GM18526 (cell line): ENCODE measurements around the gene SCN4A.
"Not testable (repeated sequence)": the region's sequence is repeated elsewhere in the genome, so short reads cannot be mapped to it uniquely, and the experiment has no call there.

Source experiments
- POLR2A ChIP-seq: IDR thresholded peaks from 3 replicates; pipeline ENCODE4 v1.6.1; 2011; ENCODE audit not compliant: insufficient read length; ENCODE audit errors: extremely low read depth

Gene SCN4A

DNA sequence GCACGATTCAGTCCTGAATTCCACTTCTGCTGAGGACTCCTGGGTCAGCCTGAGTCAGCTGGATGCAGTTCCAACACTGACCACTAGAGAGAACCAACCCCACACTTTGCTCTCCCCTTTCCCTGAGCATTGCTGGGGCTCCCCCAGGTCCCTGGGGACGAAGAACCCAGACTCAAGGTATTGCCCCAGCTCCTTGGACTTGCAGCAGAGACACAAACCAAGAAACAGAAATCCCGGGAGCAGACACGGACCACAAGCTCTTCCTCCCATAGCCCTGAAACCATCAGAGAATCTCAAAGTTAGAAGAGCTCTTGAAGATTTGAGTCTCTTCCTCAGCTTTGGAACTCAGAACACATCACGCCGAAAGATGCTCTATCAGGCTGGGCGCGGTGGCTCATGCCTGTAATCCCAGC, 53.4 kb downstream of the SCN4A start:
- no peak for TF ChIP-seq POLR2A

DNA sequence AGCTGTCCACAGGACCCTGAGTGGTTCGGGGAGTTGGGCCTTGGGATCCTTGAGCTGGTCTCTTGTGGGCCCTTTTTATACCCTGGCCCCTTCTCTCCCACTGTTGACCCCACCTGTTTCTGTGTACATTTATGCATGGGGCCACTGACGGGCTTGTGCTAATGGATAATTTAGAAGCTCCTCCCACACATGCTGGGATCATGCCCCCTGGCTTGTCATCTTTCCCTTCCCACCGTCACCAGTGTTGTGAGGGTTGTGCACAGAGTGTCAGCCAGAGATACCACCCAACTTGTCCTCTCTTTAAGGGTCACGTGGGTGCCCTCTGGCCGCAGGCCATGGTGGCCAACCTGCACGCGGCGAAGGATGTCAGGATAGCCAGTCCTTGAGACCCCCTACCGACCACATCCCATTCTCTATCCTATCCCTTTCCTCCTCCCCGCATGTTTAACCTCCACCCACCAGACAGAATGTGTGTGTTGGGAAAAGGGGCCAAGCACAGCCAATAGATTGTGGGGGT, 53.9 kb downstream of the SCN4A start, which contains the start of gene GH1:
GH1 (minus strand) TSS at position 51 of the 517 bp plus-strand sequence. CDS start 63 bp downstream, outside the sequence.
- not testable (repeated sequence) for TF ChIP-seq POLR2A

DNA sequence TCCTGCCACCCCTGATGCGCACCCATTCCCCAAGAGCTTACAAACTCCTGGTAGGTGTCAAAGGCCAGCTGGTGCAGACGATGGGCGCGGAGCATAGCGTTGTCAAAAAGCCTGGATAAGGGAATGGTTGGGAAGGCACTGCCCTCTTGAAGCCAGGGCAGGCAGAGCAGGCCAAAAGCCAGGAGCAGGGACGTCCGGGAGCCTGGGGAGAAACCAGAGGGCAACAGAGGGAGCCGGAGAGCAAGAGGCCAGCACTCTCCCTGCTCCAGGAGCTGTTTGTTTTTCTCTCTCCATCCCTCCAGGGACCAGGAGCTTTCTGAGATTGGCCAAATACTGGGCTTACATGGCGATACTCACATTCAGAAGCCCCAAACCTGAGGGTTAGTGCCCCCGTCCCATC, 54.4 kb downstream of the SCN4A start:
- no peak for TF ChIP-seq POLR2A

DNA sequence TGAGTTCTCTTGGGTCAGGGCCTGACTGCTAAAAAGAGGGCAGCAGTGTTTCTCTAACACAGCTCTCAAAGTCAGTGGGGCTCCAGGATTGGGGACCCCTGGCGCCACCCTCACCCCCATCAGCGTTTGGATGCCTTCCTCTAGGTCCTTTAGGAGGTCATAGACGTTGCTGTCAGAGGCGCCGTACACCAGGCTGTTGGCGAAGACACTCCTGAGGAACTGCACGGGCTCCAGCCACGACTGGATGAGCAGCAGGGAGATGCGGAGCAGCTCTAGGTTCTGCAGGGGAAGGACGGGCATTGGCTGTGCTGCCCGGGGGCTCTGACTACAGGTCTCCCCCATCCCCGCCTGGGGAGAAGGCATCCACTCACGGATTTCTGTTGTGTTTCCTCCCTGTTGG, 55.1 kb downstream of the SCN4A start:
- no peak for TF ChIP-seq POLR2A

DNA sequence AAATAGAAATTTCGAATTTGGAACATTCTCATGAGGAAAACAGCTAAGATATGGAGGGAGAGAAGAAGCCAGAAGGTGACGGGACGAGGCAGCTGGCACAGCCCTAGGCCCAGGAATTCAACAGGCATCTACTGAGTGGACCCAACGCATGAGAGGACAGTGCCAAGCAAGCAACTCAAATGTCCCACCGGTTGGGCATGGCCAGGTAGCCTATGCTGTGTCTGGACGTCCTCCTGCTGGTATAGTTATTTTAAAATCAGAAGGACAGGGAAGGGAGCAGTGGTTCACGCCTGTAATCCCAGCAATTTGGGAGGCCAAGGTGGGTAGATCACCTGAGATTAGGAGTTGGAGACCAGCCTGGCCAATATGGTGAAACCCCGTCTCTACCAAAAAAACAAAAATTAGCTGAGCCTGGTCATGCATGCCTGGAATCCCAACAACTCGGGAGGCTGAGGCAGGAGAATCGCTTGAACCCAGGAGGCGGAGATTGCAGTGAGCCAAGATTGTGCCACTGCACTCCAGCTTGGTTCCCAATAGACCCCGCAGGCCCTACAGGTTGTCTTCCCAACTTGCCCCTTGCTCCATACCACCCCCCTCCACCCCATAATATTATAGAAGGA, 56.0 kb downstream of the SCN4A start:
- no peak for TF ChIP-seq POLR2A

DNA sequence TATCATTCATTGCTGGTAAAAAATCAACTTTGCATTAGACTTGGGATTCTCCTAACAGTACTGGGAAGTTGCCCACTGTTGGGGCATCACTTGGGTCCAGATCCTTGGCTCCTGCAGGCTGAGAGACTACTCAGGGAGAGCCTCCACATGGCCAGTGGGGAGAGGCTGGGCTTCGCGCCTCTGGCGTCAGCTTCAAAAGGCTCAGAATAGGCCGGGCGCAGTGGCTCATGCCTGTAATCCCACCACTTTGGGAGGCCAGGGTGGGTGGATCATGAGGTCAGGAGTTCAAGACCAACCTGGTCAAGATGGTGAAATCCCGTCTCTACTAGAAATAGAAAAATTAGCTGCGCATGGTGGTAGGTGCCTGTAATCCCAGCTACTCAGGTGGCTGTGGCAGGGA, 58.2 kb downstream of the SCN4A start:
- no peak for TF ChIP-seq POLR2A

DNA sequence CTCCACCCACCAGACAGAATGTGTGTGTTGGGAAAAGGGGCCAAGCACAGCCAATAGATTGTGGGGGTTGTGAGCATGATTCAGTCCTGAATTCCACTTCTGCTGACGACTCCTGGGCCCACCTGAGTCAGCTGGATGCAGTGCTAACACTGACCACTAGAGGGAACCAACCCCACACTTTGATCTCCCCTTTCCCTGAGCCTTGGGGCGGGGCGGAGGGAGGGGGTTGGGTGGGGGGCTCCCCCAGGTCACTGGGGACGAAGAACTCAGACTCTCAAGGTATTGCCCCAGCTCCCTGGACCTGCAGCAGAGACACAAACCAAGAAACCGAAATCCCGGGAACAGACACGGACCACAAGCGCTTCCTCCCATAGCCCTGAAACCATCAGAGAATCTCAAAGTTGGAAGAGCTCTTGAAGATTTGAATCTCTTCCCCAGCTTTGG, 61.0 kb downstream of the SCN4A start:
- no peak for TF ChIP-seq POLR2A

DNA sequence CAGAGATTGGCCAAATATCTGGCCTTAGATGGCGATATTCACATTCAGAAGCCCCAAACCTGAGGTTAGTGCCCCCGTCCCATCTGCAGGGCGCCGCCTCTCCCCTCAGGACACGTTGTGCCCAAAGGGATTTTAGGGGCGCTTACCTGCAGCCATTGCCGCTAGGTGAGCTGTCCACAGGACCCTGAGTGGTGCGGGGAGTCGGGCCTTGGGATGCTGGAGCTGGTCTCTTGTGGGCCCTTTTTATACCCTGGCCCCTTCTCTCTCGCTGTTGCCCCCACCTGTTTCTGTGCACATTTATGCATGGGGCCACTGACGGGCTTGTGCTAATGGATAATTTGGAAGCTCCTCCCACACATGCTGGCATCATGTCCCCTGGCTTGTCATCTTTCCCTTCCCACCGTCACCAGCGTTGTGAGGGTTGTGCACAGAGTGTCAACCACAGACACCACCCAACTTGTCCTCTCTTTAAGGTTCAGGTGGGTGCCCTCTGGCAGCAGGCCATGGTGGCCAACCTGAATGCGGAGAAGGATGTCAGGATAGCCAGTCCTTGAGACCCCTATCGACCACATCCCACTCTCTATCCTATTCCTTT, 61.6 kb downstream of the SCN4A start, which contains the start of gene CSHL1:
CSHL1 (minus strand) TSS at position 218 of the 595 bp plus-strand sequence; CDS start at position 156, 62 bp downstream.
- TF ChIP-seq POLR2A, result no peak

DNA sequence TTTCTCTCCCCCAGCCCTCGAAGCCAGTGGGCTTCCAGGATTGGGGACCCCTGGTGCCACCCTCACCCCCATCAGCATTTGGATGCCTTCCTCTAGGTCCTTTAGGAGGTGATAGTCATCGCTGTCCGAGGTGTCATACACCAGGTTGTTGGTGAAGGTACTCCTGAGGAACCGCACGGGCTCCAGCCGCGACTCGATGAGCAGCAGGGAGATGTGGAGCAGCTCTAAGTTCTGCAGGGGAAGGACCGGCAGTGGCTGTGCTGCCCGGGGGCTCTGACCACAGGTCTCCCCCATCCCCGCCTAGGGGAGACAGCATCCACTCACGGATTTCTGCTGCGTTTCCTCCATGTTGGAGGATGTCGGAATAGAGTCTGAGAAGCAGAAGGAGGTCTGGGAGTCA, 62.6 kb downstream of the SCN4A start:
- TF ChIP-seq POLR2A, result no peak

DNA sequence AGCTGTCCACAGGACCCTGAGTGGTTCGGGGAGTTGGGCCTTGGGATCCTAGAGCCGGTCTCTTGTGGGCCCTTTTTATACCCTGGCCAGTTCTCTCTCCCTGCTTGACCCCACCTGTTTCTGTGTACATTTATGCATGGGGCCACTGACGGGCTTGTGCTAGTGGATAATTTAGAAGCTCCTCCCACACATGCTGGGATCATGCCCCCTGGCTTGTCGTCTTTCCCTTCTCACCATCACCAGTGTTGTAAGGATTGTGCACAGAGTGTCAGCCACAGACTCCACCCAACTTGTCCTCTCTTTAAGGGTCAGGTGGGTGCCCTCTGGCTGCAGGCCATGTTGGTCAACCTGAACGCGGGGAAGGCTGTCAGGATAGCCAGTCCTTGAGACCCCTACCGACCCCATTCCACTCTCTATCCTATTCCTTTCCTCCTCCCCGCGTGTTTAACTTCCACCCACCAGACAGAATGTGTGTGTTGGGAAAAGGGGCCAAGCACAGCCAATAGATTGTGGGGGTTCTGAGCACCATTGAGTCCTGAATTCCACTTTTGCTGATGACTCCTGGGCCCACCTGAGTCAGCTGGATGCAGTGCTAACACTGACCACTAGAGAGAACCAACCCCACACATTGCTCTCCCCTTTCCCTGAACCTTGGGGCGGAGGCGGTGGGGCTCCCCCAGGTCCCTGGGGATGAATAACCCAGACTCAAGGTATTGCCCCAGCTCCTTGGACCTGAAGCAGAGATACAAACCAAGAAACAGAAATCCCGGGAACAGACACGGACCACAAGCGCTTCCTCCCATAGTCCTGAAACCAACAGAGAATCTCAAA, 76.0 kb downstream of the SCN4A start, which contains the start of gene CSH1:
CSH1 (minus strand) TSS at position 51 of the 831 bp plus-strand sequence. CDS start 63 bp downstream, outside the sequence.
- TF ChIP-seq POLR2A, result not testable (repeated sequence)
